Neural progenitor cell (in vitro differentiated cells): ENCODE results near the gene CAPG. TPM values are rescaled to one million over a fixed set of nuclear protein-coding genes. Genes with fewer than 3 reads are reported as not detected.

Experiments used
- DNase-seq: peaks from one replicate; pipeline ENCODE4 v3.0.0-alpha.2; 2016; ENCODE audit warnings: low spot score
- H2AFZ ChIP-seq: fragments of 200-600 bp; sonication (generic); replicated peaks from 2 replicates; pipeline ENCODE4 v1.6.1; 2016; ENCODE audit warnings: antibody characterized with exemption
- H3F3A ChIP-seq: fragments of 200-600 bp; sonication (generic); 2 replicates; pipeline ENCODE4 v1.6.1; 2016; ENCODE audit warnings: antibody characterized with exemption, low read depth
- H3K27ac ChIP-seq: fragments of 200-600 bp; sonication (generic); 2 replicates; pipeline ENCODE4 v1.5.1; 2016; ENCODE audit warnings: mild to moderate bottlenecking
- H3K27me3 ChIP-seq: fragments of 200-600 bp; sonication (generic); 2 replicates; pipeline ENCODE4 v1.6.1; 2016; ENCODE audit warnings: mild to moderate bottlenecking, moderate library complexity
- H3K36me3 ChIP-seq: fragments of 200-600 bp; sonication (generic); 2 replicates; pipeline ENCODE4 v1.5.1; 2016
- H3K4me1 ChIP-seq: fragments of 200-600 bp; sonication (generic); 2 replicates; pipeline ENCODE4 v1.6.1; 2016; ENCODE audit warnings: mixed run types
- H3K4me2 ChIP-seq: fragments of 200-600 bp; sonication (generic); 2 replicates; pipeline ENCODE4 v1.6.1; 2016
- H3K4me3 ChIP-seq: fragments of 200-600 bp; sonication (generic); 2 replicates; pipeline ENCODE4 v1.5.1; 2016
- H3K79me2 ChIP-seq: fragments of 200-600 bp; sonication (generic); 2 replicates; pipeline ENCODE4 v1.6.1; 2016; ENCODE audit warnings: low read depth
- H3K9ac ChIP-seq: fragments of 200-600 bp; sonication (generic); 2 replicates; pipeline ENCODE4 v1.6.1; 2016
- H3K9me3 ChIP-seq: fragments of 200-600 bp; sonication (generic); 2 replicates; pipeline ENCODE4 v1.5.1; 2016; ENCODE audit warnings: low read depth
- H4K20me1 ChIP-seq: fragments of 200-600 bp; sonication (generic); 2 replicates; pipeline ENCODE4 v1.6.1; 2016; ENCODE audit warnings: low read depth
- H3K27ac Mint-ChIP-seq: 3 replicates; pipeline ENCODE4 v1.8.0; 2021; ENCODE audit warnings: mixed read lengths
- H3K27me3 Mint-ChIP-seq: 2 replicates; pipeline ENCODE4 v1.8.0; 2022; ENCODE audit warnings: low read depth, mild to moderate bottlenecking, inconsistent platforms, moderate library complexity, mixed read lengths; ENCODE audit not compliant: insufficient read depth
- H3K36me3 Mint-ChIP-seq: 3 replicates; pipeline ENCODE4 v1.8.0; 2021; ENCODE audit warnings: mixed read lengths
- H3K4me1 Mint-ChIP-seq: 3 replicates; pipeline ENCODE4 v1.8.0; 2021; ENCODE audit warnings: mixed read lengths
- H3K4me3 Mint-ChIP-seq: 3 replicates; pipeline ENCODE4 v1.8.0; 2021; ENCODE audit warnings: mild to moderate bottlenecking, moderate library complexity, mixed read lengths
- H3K9me3 Mint-ChIP-seq: 3 replicates; pipeline ENCODE4 v1.8.0; 2020; ENCODE audit warnings: mixed read lengths
- CTCF ChIP-seq: fragments of 200-600 bp; sonication (generic); IDR thresholded peaks from 2 replicates; pipeline ENCODE4 v1.5.1; 2017; ENCODE audit warnings: antibody characterized with exemption, mild to moderate bottlenecking
- EZH2 ChIP-seq: fragments of 200-600 bp; sonication (generic); IDR thresholded peaks from 2 replicates; pipeline ENCODE4 v1.6.1; 2017; ENCODE audit warnings: antibody characterized with exemption, mild to moderate bottlenecking, moderate library complexity
- EZH2phosphoT487 ChIP-seq: fragments of 200-600 bp; sonication (generic); IDR thresholded peaks from 2 replicates; pipeline ENCODE4 v1.6.1; 2017; ENCODE audit warnings: antibody characterized with exemption
- total RNA-seq: library from RNA; depleted of rRNA; stranded (reverse); fragments of >200 nt; gene quantifications from 2 replicates; pipeline ENCODE4 v1.2.3, GENCODE V29; 2015; ENCODE audit warnings: low replicate concordance

The CAPG gene
- total RNA-seq, 1 donor from 2014 or later = 23.9 TPM

GRCh38 chr2:85355073-85355410, 55.1 kb downstream of the CAPG start:
- no peaks in the 10 kb centered on the region for H3K9me3 Mint-ChIP-seq
- Histone ChIP-seq H3K27me3 (no peaks in the 10 kb centered on the region), H4K20me1 (no peaks in the 10 kb centered on the region), H3K4me2 (peak overlapping the region; percentile 89), H3K9ac (peak overlapping the region; percentile 47), H3F3A (no peaks in the 10 kb centered on the region), H3K36me3 (no peaks in the 10 kb centered on the region), H3K4me3 (peak overlapping the region; percentile 62), H3K79me2 (peaks cover 9% of the 10 kb centered on the region), H3K4me1 (peaks cover 3% of the 10 kb centered on the region), H2AFZ (peak overlapping the region; percentile 62), H3K27ac (no peak overlapping the region), H3K9me3 (no peaks in the 10 kb centered on the region)
- no peak for TF ChIP-seq EZH2
- no peak for TF ChIP-seq CTCF
- TF ChIP-seq EZH2phosphoT487 = no peak
- H3K36me3 Mint-ChIP-seq = peaks cover 22% of the 10 kb centered on the region
- H3K4me1 Mint-ChIP-seq = peaks cover 20% of the 10 kb centered on the region
- no peak for DNase-seq
- H3K4me3 Mint-ChIP-seq = peak overlapping the region; percentile 100
- peaks cover 3% of the 10 kb centered on the region for H3K27me3 Mint-ChIP-seq
- H3K27ac Mint-ChIP-seq = peak overlapping the region; percentile 97

GRCh38 chr2:85354286-85355072, 55.7 kb downstream of the CAPG start, which contains the start of the genes ELMOD3 and RETSAT:
TSS of gene ELMOD3 (plus strand) at chr2:85354769. CDS start at chr2:85357199, 2,430 bp downstream.
TSS of gene RETSAT (minus strand) at chr2:85354528. CDS start at chr2:85354507, 21 bp downstream.
- Histone ChIP-seq H4K20me1 (no peaks in the 10 kb centered on the region), H3K9ac (peak within 1 kb of the TSS; percentile 47), H3K79me2 (peaks cover 9% of the 10 kb centered on the region), H3K4me3 (peak within 1 kb of the TSS; percentile 62), H3K27ac (no peak within 1 kb of the TSS), H2AFZ (peak within 1 kb of the TSS; percentile 86), H3K4me1 (peaks cover 3% of the 10 kb centered on the region), H3K4me2 (peak within 1 kb of the TSS; percentile 89), H3K36me3 (no peaks in the 10 kb centered on the region), H3K27me3 (no peaks in the 10 kb centered on the region), H3K9me3 (no peaks in the 10 kb centered on the region), H3F3A (no peaks in the 10 kb centered on the region)
- no peaks in the 10 kb centered on the region for H3K9me3 Mint-ChIP-seq
- H3K27ac Mint-ChIP-seq = peak within 1 kb of the TSS; percentile 97
- TF ChIP-seq CTCF = no peak
- no peak for TF ChIP-seq EZH2
- TF ChIP-seq EZH2phosphoT487 = no peak
- peaks cover 3% of the 10 kb centered on the region for H3K27me3 Mint-ChIP-seq
- H3K4me3 Mint-ChIP-seq = peak within 1 kb of the TSS; percentile 100
- peak; percentile 98 for DNase-seq
- H3K4me1 Mint-ChIP-seq = peaks cover 20% of the 10 kb centered on the region
- peaks cover 26% of the 10 kb centered on the region for H3K36me3 Mint-ChIP-seq

- Mint-ChIP-seq H3K27ac (peak overlapping the region; percentile 97), H3K9me3 (no peaks in the 10 kb centered on the region), H3K27me3 (peaks cover 3% of the 10 kb centered on the region), H3K36me3 (peaks cover 24% of the 10 kb centered on the region), H3K4me3 (peak overlapping the region; percentile 100), H3K4me1 (peaks cover 20% of the 10 kb centered on the region)
- no peaks in the 10 kb centered on the region for H3K36me3 ChIP-seq
- H3K27me3 ChIP-seq = no peaks in the 10 kb centered on the region
- H3K9me3 ChIP-seq = no peaks in the 10 kb centered on the region
- peaks cover 9% of the 10 kb centered on the region for H3K79me2 ChIP-seq
- peak overlapping the region; percentile 62 for H3K4me3 ChIP-seq
- peaks cover 3% of the 10 kb centered on the region for H3K4me1 ChIP-seq
- no peak overlapping the region for H3K27ac ChIP-seq
- peak overlapping the region; percentile 86 for H2AFZ ChIP-seq
- DNase-seq = peak; percentile 12
- H3K9ac ChIP-seq = no peak overlapping the region
- no peaks in the 10 kb centered on the region for H3F3A ChIP-seq
- TF ChIP-seq EZH2 = peak; percentile 5
- TF ChIP-seq CTCF = no peak
- peak overlapping the region; percentile 76 for H3K4me2 ChIP-seq
- no peaks in the 10 kb centered on the region for H4K20me1 ChIP-seq
Measured at GRCh38 chr2:85353876-85354285, 56.3 kb downstream of the CAPG start.
